ENCODE data around the gene FLNB. TPM values are rescaled to one million over a fixed set of nuclear protein-coding genes. Genes with fewer than 3 reads are reported as not detected.

Gene FLNB
- total and polyA plus RNA-seq, 2 of the 13 experiments (the other 11 are each of a cell fraction or from before 2014, with no cell fraction given): 106 to 130 TPM

DNA sequence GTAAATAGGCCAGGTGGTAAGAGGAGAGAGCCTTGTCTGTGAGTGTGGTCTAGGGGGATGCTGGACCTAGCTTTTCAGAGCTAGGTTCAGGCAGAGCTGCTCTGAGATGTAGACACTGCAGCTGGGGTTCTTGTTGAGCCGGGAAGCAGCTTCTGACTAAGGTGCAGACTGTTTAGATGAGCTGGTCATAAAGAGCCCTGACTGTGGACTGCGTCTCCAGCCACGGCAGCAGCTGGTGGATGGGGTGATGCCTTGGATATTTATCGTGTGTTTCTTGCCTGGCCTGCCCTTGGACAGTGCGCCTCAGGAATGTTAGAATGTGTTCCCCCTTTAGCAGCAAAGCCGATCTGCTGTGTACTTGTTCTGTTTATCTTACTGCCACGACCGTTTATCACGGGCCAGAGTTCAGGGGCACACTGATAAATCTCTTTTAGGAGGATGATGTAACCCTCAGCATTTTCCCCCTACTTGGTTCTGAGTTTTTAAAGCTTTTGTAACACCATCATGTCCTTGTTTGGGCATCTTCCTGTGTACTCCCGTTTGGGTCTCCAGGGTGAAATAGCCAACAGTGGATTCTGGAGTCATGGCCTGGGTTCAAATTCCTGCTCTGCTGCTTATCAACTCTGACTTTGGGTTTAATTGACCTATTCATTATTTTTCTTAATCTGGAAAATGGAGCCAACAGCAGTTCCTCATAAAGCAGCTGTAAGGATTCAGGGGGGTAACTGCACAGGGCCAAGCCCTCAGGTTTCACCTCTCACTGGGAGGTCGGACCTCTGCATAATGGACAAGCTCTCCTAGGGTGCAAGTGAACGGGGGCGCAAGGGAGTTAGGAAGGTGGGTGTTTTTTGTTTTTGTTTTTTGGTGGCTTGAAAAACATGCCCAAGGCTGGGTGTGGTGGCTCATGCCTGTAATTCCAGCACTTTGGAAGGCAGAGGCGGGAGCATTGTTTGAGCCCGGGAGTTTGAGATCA lies 51.4 kb downstream of the FLNB start (continued):
- TF ChIP-seq TEAD2 (CRISPR knock-in tag; IDR thresholded peaks at IDR 0.05) (no peak), CC2D1A (CRISPR knock-in tag; IDR thresholded peaks at IDR 0.05) (no peak), FOSL1 (CRISPR knock-in tag; IDR thresholded peaks at IDR 0.05; ENCODE audit: borderline replicate concordance) (no peak), FOSL2 (CRISPR knock-in tag; IDR thresholded peaks at IDR 0.05) (peak; percentile 93), ZSCAN9 (CRISPR knock-in tag; IDR thresholded peaks at IDR 0.05; ENCODE audit: borderline replicate concordance) (peak; percentile 91; the same call in 1 of the 2 replicates), ZNF784 (CRISPR knock-in tag; IDR thresholded peaks at IDR 0.05; ENCODE audit: borderline replicate concordance) (peak; percentile 66; the same call in 1 of the 2 replicates), ZNF34 (CRISPR knock-in tag; IDR thresholded peaks at IDR 0.05; ENCODE audit: borderline replicate concordance) (no peak), IKZF4 (CRISPR knock-in tag; IDR thresholded peaks at IDR 0.05; ENCODE audit: borderline replicate concordance, low read depth, not compliant biosample characterization) (peak; percentile 40), MIER2 (CRISPR knock-in tag; IDR thresholded peaks at IDR 0.05) (peak; percentile 81; the same call in 1 of the 2 replicates), ZNF7 (CRISPR knock-in tag; IDR thresholded peaks at IDR 0.05) (no peak), NBN (conservative IDR thresholded peaks at IDR 0.05) (no peak), SIN3B (IDR thresholded peaks at IDR 0.05; ENCODE audit: low read length) (no peak; the same call in 1 of the 2 replicates), ZC3H13 (CRISPR knock-in tag; IDR thresholded peaks at IDR 0.05) (no peak), SMC3 (IDR thresholded peaks at IDR 0.05; ENCODE audit: low read length) (peak; percentile 17; the same call in 1 of the 2 replicates), ZNF607 (CRISPR knock-in tag; IDR thresholded peaks at IDR 0.05; ENCODE audit: borderline replicate concordance) (peak; percentile 95; the same call in 1 of the 2 replicates), ZNF792 (CRISPR knock-in tag; IDR thresholded peaks at IDR 0.05) (no peak; the same call in 1 of the 2 replicates), MTA3 (CRISPR knock-in tag; IDR thresholded peaks at IDR 0.05) (no peak), ZNF292 (CRISPR knock-in tag; IDR thresholded peaks at IDR 0.05; ENCODE audit: borderline replicate concordance, low read depth) (peak; percentile 99), ZNF235 (CRISPR knock-in tag; IDR thresholded peaks at IDR 0.05; ENCODE audit: borderline replicate concordance) (no peak)
- TF ChIP-seq, protein P1, sequence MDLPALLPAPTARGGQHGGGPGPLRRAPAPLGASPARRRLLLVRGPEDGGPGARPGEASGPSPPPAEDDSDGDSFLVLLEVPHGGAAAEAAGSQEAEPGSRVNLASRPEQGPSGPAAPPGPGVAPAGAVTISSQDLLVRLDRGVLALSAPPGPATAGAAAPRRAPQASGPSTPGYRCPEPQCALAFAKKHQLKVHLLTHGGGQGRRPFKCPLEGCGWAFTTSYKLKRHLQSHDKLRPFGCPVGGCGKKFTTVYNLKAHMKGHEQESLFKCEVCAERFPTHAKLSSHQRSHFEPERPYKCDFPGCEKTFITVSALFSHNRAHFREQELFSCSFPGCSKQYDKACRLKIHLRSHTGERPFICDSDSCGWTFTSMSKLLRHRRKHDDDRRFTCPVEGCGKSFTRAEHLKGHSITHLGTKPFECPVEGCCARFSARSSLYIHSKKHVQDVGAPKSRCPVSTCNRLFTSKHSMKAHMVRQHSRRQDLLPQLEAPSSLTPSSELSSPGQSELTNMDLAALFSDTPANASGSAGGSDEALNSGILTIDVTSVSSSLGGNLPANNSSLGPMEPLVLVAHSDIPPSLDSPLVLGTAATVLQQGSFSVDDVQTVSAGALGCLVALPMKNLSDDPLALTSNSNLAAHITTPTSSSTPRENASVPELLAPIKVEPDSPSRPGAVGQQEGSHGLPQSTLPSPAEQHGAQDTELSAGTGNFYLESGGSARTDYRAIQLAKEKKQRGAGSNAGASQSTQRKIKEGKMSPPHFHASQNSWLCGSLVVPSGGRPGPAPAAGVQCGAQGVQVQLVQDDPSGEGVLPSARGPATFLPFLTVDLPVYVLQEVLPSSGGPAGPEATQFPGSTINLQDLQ (CRISPR knock-in tag; IDR thresholded peaks at IDR 0.05): no peak
- TF ChIP-seq, protein P2, sequence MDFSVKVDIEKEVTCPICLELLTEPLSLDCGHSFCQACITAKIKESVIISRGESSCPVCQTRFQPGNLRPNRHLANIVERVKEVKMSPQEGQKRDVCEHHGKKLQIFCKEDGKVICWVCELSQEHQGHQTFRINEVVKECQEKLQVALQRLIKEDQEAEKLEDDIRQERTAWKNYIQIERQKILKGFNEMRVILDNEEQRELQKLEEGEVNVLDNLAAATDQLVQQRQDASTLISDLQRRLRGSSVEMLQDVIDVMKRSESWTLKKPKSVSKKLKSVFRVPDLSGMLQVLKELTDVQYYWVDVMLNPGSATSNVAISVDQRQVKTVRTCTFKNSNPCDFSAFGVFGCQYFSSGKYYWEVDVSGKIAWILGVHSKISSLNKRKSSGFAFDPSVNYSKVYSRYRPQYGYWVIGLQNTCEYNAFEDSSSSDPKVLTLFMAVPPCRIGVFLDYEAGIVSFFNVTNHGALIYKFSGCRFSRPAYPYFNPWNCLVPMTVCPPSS (IDR thresholded peaks at IDR 0.05): no peak
